ENCODE results near the gene COL23A1. TPM values are rescaled to one million over a fixed set of nuclear protein-coding genes. Genes with fewer than 3 reads are reported as not detected.
"Not testable (repeated sequence)": the region's sequence is repeated elsewhere in the genome, so short reads cannot be mapped to it uniquely, and the experiment has no call there.

Gene COL23A1
- total RNA-seq, 2 experiments from 2014 or later = 0.11 TPM; not detected in 1

- Mint-ChIP-seq H3K27me3 (no peaks in the 10 kb centered on the region), H3K4me1 (ENCODE audit: low read depth) (peaks cover 53% of the 10 kb centered on the region), H3K27ac (peak overlapping the region; percentile 95), H3K9me3 (no peaks in the 10 kb centered on the region), H3K4me3 (peak overlapping the region; percentile 74), H3K36me3 (ENCODE audit: low read depth) (no peaks in the 10 kb centered on the region)
- TF ChIP-seq, protein P1, sequence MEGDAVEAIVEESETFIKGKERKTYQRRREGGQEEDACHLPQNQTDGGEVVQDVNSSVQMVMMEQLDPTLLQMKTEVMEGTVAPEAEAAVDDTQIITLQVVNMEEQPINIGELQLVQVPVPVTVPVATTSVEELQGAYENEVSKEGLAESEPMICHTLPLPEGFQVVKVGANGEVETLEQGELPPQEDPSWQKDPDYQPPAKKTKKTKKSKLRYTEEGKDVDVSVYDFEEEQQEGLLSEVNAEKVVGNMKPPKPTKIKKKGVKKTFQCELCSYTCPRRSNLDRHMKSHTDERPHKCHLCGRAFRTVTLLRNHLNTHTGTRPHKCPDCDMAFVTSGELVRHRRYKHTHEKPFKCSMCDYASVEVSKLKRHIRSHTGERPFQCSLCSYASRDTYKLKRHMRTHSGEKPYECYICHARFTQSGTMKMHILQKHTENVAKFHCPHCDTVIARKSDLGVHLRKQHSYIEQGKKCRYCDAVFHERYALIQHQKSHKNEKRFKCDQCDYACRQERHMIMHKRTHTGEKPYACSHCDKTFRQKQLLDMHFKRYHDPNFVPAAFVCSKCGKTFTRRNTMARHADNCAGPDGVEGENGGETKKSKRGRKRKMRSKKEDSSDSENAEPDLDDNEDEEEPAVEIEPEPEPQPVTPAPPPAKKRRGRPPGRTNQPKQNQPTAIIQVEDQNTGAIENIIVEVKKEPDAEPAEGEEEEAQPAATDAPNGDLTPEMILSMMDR (IDR thresholded peaks at IDR 0.05) = no peak
- ATAC-seq (peak; percentile 42), DNase-seq (peak; percentile 66)
- ChIA-PET POLR2A (interaction anchor here (1.0 to 21.3 kb wide), 5 partner anchors 8 to 39 kb away, joined by 3 to 431 read pairs (median 3); partner anchors contain the start of gene HNRNPAB), CTCF (interaction anchor here (0.8 kb wide), 1 partner anchor 11 kb away, joined by 3 read pairs; no protein-coding TSS in a partner anchor)
- intact Hi-C loops (cut with micrococcal nuclease) = no loop called here
Measured at GRCh38 chr5:178241231-178241663, 348.9 kb downstream of the COL23A1 start.

- Mint-ChIP-seq H3K4me3 (peak overlapping the region; percentile 74), H3K27me3 (no peaks in the 10 kb centered on the region), H3K36me3 (ENCODE audit: low read depth) (no peaks in the 10 kb centered on the region), H3K4me1 (ENCODE audit: low read depth) (peaks cover 55% of the 10 kb centered on the region), H3K9me3 (no peaks in the 10 kb centered on the region), H3K27ac (peak overlapping the region; percentile 95)
- TF ChIP-seq, protein P1 (IDR thresholded peaks at IDR 0.05) = no peak
- ChIA-PET CTCF (no interaction called here), POLR2A (interaction anchor here (1.0 to 21.3 kb wide), 4 partner anchors 8 to 40 kb away, joined by 3 to 431 read pairs (median 3); partner anchors contain the start of gene HNRNPAB)
- ATAC-seq = peak; percentile 19
- intact Hi-C loops (cut with micrococcal nuclease) = no loop called here
- DNase-seq = no peak
Measured at GRCh38 chr5:178240766-178241165, 349.4 kb downstream of the COL23A1 start.

DNA sequence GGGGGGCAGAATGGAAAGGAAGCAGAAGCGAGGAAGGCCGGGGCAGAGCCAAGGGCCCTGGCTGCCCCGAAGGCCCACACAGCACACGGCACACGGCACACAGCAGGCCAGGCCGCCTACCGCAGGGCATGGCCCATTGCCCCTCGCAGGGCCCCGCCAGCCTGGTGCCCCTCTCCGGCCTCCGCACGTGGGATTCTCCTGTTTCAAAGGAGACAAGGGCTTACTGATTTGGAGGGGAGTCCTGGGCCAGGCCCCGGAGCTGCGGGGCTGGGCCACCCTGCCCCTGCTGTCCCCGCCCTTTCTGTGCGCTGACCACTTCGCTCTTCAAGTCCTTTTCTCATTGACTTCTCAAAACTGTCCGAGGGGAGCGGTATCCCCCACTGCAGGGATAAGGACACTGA is 349.9 kb downstream of the COL23A1 start:
- no peaks in the 10 kb centered on the region for H3K27me3 Mint-ChIP-seq
- no peaks in the 10 kb centered on the region for H3K9me3 Mint-ChIP-seq
- intact Hi-C loops (cut with micrococcal nuclease) = no loop called here
- DNase-seq (no peak), ATAC-seq (no peak)
- TF ChIP-seq, protein P1 (IDR thresholded peaks at IDR 0.05) = no peak
- H3K36me3 Mint-ChIP-seq (ENCODE audit: low read depth) = no peaks in the 10 kb centered on the region
- CTCF ChIA-PET = no interaction called here
- peak overlapping the region; percentile 74 for H3K4me3 Mint-ChIP-seq
- POLR2A ChIA-PET = interaction anchor here (0.6 to 21.3 kb wide), 4 partner anchors 9 to 327 kb away, joined by 3 to 431 read pairs (median 3); partner anchors contain the start of gene HNRNPAB
- peak overlapping the region; percentile 95 for H3K27ac Mint-ChIP-seq
- peaks cover 57% of the 10 kb centered on the region for H3K4me1 Mint-ChIP-seq (ENCODE audit: low read depth)

GRCh38 chr5:178239626-178240301 is 350.4 kb downstream of the COL23A1 start:
- DNase-seq = peak; percentile 65
- Mint-ChIP-seq H3K4me3 (peak overlapping the region; percentile 52), H3K4me1 (ENCODE audit: low read depth) (peaks cover 61% of the 10 kb centered on the region), H3K27ac (peak overlapping the region; percentile 95)
- H3K27me3 Mint-ChIP-seq; H3K36me3 Mint-ChIP-seq (ENCODE audit: low read depth); intact Hi-C loops (cut with micrococcal nuclease); ATAC-seq; H3K9me3 Mint-ChIP-seq: not testable (repeated sequence)
- CTCF ChIA-PET = interaction anchor here (1.1 to 2.5 kb wide), 2 partner anchors 8 to 164 kb away, joined by 4 to 6 read pairs; no protein-coding TSS in a partner anchor
- POLR2A ChIA-PET = interaction anchor here (0.6 to 21.3 kb wide), 5 partner anchors 9 to 385 kb away, joined by 3 to 431 read pairs (median 3); partner anchors contain the start of gene HNRNPAB

DNA sequence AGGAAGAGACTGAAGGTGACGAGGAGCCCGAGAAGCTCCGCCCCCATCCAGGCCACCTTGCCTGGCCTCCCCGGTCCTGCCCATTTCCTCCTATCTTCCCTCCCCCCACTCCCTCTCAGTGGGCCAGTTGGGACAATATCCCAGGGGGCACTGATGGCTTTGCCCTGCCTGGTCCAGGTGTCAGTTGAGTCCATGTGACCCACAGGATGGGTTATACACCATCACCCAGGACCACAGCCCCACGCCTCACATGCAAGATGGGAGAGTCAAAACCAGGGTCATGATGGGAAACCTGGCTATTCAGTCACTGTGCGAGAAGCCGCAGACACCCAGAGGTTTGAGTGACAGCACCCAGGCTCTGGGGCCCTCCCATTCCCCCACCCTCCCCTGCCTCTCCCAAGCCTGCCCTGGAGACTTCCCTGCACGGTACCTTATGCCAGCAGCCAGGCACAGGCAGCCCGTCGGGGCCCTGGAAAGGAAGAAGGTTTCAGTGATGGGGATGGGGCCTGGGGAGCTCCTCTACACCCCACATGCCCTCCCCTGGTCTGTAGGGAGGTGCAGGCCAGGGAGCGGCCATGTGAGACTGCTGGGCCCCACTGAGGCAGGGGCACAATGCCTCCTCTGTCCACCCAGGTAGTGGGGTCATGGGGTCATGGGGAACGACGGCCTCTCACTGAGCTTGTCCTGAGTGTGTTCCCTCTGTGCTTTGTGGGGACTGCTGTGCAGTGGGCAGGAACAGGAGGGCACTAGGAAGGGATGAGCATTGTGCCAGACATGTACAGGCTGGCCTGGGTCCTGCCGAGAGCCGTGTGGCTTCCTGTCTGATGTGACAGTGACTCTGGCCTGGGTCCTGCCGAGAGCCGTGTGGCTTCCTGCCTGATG is 351.2 kb downstream of the COL23A1 start:
- no peaks in the 10 kb centered on the region for H3K9me3 Mint-ChIP-seq
- peaks cover 67% of the 10 kb centered on the region for H3K4me1 Mint-ChIP-seq (ENCODE audit: low read depth)
- peak overlapping the region; percentile 53 for H3K4me3 Mint-ChIP-seq
- H3K27ac Mint-ChIP-seq = peak overlapping the region; percentile 97
- DNase-seq (peak; percentile 74), ATAC-seq (peak; percentile 57)
- POLR2A ChIA-PET = interaction anchor here (0.6 to 21.3 kb wide), 6 partner anchors 8 to 386 kb away, joined by 3 to 431 read pairs (median 4); partner anchors contain the start of gene HNRNPAB
- TF ChIP-seq, protein P1 (IDR thresholded peaks at IDR 0.05) = no peak
- CTCF ChIA-PET = interaction anchor here (1.1 to 2.5 kb wide), 3 partner anchors 9 to 163 kb away, joined by 4 to 6 read pairs (median 6); no protein-coding TSS in a partner anchor
- H3K36me3 Mint-ChIP-seq (ENCODE audit: low read depth) = no peaks in the 10 kb centered on the region
- no peaks in the 10 kb centered on the region for H3K27me3 Mint-ChIP-seq
- intact Hi-C loops (cut with micrococcal nuclease) = no loop called here
